ENCODE measurements around the gene SPEN. TPM values are rescaled to one million over a fixed set of nuclear protein-coding genes. Genes with fewer than 3 reads are reported as not detected.

The SPEN gene
- total and polyA plus RNA-seq, 9 of the 15 experiments (the other 6 are each of a cell fraction or from before 2014, with no cell fraction given) = 5.7 to 87.5 (median 27.2) TPM

DNA sequence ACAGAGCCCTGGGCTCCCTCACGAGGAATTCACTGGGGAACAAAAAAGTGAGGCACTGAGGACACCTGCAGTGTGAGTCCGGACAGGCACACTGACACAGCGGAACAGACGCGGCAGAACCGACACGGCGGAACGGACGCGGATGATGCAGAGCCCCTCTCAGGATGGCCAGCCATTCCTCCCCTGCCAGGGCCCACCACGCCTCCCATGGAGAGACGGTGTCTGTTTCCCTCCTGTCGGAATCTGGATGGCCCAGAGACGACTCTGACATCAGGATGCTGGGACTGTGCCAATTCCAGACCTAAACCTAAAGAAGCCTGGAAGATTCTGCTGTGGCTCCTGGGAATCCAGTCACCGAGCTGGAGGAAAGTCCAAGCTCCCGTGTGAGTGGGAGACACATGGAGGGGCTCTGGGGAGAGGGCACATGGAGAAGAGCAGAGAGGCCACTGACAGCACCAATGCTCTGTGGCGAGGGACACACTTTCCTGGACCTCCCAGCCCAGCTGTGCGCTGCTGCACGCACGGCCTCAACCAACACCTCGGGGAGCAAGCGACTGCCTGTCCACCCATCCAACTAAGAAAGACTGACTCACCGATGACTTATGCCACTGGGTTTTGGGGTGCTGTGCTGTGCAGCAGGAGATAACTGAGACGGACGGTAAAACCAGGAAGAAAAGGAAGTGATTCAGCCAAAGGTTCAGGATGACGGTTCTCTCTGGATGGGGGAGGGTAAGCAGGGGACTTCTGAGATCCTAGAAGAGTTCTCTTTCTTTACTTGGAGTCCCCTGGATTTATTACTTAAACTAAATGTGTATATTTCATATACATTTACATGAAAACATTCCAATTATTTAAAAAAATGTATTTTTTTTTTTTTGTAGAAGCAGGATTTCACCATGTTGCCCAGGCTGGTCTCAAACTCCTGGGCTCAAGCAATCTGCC lies 105.1 kb downstream of the SPEN start (continued):
- TF ChIP-seq, protein P1, sequence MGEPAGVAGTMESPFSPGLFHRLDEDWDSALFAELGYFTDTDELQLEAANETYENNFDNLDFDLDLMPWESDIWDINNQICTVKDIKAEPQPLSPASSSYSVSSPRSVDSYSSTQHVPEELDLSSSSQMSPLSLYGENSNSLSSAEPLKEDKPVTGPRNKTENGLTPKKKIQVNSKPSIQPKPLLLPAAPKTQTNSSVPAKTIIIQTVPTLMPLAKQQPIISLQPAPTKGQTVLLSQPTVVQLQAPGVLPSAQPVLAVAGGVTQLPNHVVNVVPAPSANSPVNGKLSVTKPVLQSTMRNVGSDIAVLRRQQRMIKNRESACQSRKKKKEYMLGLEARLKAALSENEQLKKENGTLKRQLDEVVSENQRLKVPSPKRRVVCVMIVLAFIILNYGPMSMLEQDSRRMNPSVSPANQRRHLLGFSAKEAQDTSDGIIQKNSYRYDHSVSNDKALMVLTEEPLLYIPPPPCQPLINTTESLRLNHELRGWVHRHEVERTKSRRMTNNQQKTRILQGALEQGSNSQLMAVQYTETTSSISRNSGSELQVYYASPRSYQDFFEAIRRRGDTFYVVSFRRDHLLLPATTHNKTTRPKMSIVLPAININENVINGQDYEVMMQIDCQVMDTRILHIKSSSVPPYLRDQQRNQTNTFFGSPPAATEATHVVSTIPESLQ (CRISPR knock-in tag; IDR thresholded peaks at IDR 0.05) = no peak; the same call in 1 of the 2 replicates
- TF ChIP-seq ZNF431 (CRISPR knock-in tag; IDR thresholded peaks at IDR 0.05) (0 out of 2 replicates have a peak, but pooled peaks have one; percentile 53), MEF2D (tag; conservative IDR thresholded peaks at IDR 0.05; ENCODE audit: low read depth) (0 out of 2 replicates have a peak, but pooled peaks have one; percentile 16), ZKSCAN3 (CRISPR knock-in tag; IDR thresholded peaks at IDR 0.05) (no peak), FOXJ3 (CRISPR knock-in tag; IDR thresholded peaks at IDR 0.05) (no peak), RB1 (IDR thresholded peaks at IDR 0.05; ENCODE audit: low read depth) (peak; percentile 27; the same call in 1 of the 2 replicates), BRD4 (IDR thresholded peaks at IDR 0.05) (peak; percentile 2; the same call in 1 of the 2 replicates), CTBP1 (IDR thresholded peaks at IDR 0.05; ENCODE audit: borderline replicate concordance) (peak; percentile 96), JUNB (CRISPR knock-in tag; conservative IDR thresholded peaks at IDR 0.05) (peak; percentile 86), HNRNPLL (IDR thresholded peaks at IDR 0.05; ENCODE audit: low read depth, low read length, poor library complexity, severe bottlenecking) (peak; percentile 6), ZNF445 (CRISPR knock-in tag; IDR thresholded peaks at IDR 0.05; ENCODE audit: low read depth) (no peak), ZNF644 (tag; IDR thresholded peaks at IDR 0.05; ENCODE audit: low read depth) (peak; percentile 18; the same call in 1 of the 2 replicates)
- TF ChIP-seq, protein P2, sequence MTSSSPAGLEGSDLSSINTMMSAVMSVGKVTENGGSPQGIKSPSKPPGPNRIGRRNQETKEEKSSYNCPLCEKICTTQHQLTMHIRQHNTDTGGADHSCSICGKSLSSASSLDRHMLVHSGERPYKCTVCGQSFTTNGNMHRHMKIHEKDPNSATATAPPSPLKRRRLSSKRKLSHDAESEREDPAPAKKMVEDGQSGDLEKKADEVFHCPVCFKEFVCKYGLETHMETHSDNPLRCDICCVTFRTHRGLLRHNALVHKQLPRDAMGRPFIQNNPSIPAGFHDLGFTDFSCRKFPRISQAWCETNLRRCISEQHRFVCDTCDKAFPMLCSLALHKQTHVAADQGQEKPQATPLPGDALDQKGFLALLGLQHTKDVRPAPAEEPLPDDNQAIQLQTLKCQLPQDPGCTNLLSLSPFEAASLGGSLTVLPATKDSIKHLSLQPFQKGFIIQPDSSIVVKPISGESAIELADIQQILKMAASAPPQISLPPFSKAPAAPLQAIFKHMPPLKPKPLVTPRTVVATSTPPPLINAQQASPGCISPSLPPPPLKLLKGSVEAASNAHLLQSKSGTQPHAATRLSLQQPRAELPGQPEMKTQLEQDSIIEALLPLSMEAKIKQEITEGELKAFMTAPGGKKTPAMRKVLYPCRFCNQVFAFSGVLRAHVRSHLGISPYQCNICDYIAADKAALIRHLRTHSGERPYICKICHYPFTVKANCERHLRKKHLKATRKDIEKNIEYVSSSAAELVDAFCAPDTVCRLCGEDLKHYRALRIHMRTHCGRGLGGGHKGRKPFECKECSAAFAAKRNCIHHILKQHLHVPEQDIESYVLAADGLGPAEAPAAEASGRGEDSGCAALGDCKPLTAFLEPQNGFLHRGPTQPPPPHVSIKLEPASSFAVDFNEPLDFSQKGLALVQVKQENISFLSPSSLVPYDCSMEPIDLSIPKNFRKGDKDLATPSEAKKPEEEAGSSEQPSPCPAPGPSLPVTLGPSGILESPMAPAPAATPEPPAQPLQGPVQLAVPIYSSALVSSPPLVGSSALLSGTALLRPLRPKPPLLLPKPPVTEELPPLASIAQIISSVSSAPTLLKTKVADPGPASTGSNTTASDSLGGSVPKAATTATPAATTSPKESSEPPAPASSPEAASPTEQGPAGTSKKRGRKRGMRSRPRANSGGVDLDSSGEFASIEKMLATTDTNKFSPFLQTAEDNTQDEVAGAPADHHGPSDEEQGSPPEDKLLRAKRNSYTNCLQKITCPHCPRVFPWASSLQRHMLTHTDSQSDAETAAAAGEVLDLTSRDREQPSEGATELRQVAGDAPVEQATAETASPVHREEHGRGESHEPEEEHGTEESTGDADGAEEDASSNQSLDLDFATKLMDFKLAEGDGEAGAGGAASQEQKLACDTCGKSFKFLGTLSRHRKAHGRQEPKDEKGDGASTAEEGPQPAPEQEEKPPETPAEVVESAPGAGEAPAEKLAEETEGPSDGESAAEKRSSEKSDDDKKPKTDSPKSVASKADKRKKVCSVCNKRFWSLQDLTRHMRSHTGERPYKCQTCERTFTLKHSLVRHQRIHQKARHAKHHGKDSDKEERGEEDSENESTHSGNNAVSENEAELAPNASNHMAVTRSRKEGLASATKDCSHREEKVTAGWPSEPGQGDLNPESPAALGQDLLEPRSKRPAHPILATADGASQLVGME (CRISPR knock-in tag; IDR thresholded peaks at IDR 0.05) = no peak; the same call in 1 of the 2 replicates
- TF ChIP-seq, protein P3, sequence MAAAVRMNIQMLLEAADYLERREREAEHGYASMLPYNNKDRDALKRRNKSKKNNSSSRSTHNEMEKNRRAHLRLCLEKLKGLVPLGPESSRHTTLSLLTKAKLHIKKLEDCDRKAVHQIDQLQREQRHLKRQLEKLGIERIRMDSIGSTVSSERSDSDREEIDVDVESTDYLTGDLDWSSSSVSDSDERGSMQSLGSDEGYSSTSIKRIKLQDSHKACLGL (CRISPR knock-in tag; IDR thresholded peaks at IDR 0.05; ENCODE audit: borderline replicate concordance, poor library complexity, severe bottlenecking) = no peak
- TF ChIP-seq, protein P4, sequence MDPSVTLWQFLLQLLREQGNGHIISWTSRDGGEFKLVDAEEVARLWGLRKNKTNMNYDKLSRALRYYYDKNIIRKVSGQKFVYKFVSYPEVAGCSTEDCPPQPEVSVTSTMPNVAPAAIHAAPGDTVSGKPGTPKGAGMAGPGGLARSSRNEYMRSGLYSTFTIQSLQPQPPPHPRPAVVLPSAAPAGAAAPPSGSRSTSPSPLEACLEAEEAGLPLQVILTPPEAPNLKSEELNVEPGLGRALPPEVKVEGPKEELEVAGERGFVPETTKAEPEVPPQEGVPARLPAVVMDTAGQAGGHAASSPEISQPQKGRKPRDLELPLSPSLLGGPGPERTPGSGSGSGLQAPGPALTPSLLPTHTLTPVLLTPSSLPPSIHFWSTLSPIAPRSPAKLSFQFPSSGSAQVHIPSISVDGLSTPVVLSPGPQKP (CRISPR knock-in tag; IDR thresholded peaks at IDR 0.05) = no peak
- TF ChIP-seq, protein P5, sequence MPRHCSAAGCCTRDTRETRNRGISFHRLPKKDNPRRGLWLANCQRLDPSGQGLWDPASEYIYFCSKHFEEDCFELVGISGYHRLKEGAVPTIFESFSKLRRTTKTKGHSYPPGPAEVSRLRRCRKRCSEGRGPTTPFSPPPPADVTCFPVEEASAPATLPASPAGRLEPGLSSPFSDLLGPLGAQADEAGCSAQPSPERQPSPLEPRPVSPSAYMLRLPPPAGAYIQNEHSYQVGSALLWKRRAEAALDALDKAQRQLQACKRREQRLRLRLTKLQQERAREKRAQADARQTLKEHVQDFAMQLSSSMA (CRISPR knock-in tag; IDR thresholded peaks at IDR 0.05) = no peak

All from K562 (cell line).